Karpas-422 (cell line): ENCODE data around the gene DIPK1C. TPM values are rescaled to one million over a fixed set of nuclear protein-coding genes. Genes with fewer than 3 reads are reported as not detected.

ENCODE experiments used
- DNase-seq: peaks from one replicate; pipeline ENCODE4 v3.0.0-alpha.2; 2015
- H2AFZ ChIP-seq: fragments of 200-600 bp; sonication (generic); 2 replicates; pipeline ENCODE4 v1.6.1; 2014; ENCODE audit warnings: antibody characterized with exemption, low read length, mixed read lengths
- H3K27ac ChIP-seq: fragments of 200-600 bp; sonication (generic); 2 replicates; pipeline ENCODE4 v1.5.1; 2014; ENCODE audit warnings: mild to moderate bottlenecking, low read length, moderate library complexity
- H3K27me3 ChIP-seq: fragments of 200-600 bp; sonication (generic); 2 replicates; pipeline ENCODE4 v1.6.1; 2014; ENCODE audit warnings: low read length, mixed read lengths
- H3K36me3 ChIP-seq: fragments of 200-600 bp; sonication (generic); 2 replicates; pipeline ENCODE4 v1.6.1; 2014; ENCODE audit warnings: low read length, mixed read lengths; ENCODE audit not compliant: insufficient read depth
- H3K4me1 ChIP-seq: fragments of 200-600 bp; sonication (generic); 2 replicates; pipeline ENCODE4 v1.6.1; 2014; ENCODE audit warnings: mild to moderate bottlenecking, low read length, mixed read lengths
- H3K4me2 ChIP-seq: fragments of 200-600 bp; sonication (generic); 2 replicates; pipeline ENCODE4 v1.6.1; 2014; ENCODE audit warnings: low read length, low read depth, mild to moderate bottlenecking; ENCODE audit not compliant: poor library complexity, severe bottlenecking
- H3K4me3 ChIP-seq: fragments of 200-600 bp; sonication (generic); 2 replicates; pipeline ENCODE4 v1.5.1; 2014; ENCODE audit warnings: mild to moderate bottlenecking, antibody characterized with exemption, low read length, mixed read lengths
- H3K79me2 ChIP-seq: fragments of 200-600 bp; sonication (generic); 2 replicates; pipeline ENCODE4 v1.6.1; 2014; ENCODE audit warnings: mild to moderate bottlenecking, low read length, mixed read lengths
- H3K9ac ChIP-seq: fragments of 200-600 bp; sonication (generic); 2 replicates; pipeline ENCODE4 v1.6.0; 2014; ENCODE audit warnings: low read length
- H3K9me2 ChIP-seq: fragments of 200-600 bp; sonication (generic), shearing (Covaris generic); replicated peaks from 2 replicates; pipeline ENCODE4 v1.6.0; 2014; ENCODE audit warnings: mild to moderate bottlenecking, low read length, moderate library complexity; ENCODE audit not compliant: insufficient read depth
- H3K9me3 ChIP-seq: fragments of 300-700, 200-600 bp; sonication (generic); 2 replicates; pipeline ENCODE4 v1.6.1; 2014; ENCODE audit warnings: low read length, mixed read lengths
- H4K20me1 ChIP-seq: fragments of 200-600 bp; sonication (generic); 2 replicates; pipeline ENCODE4 v1.6.1; 2014; ENCODE audit warnings: mild to moderate bottlenecking, antibody characterized with exemption, low read length, low read depth; ENCODE audit not compliant: insufficient read depth
- total RNA-seq: library from RNA; depleted of rRNA; stranded (reverse); fragments of >200 nt; shearing (Covaris generic); gene quantifications from 2 replicates; pipeline ENCODE4 v1.2.3, GENCODE V29; 2014; ENCODE audit warnings: low replicate concordance

The DIPK1C gene
- total RNA-seq, 1 experiment from 2014 or later, result not detected

DNA sequence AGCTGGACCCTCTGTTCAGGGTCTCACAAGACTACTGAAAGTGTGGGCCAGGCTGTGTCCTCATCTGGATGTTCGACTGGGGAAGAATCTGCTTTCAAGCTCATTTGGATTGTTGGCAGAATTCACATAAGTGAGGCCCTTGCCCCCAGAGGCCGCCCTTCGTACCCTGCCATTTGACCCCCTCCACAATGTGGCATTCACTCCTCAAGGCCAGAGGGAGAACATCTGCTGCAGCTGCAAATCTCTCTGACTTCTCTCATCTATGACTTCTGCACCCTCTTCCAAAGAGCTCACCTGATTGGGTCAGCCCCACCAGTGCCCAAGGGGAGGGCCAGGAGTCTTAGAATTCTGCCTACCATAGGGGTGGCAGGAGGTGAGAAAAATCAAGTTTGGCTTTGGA lies 35.2 kb upstream of the DIPK1C start:
- Histone ChIP-seq H3K4me2 (no peak overlapping the region), H3K4me3 (no peak overlapping the region), H3K9me3 (no peaks in the 10 kb centered on the region), H4K20me1 (no peaks in the 10 kb centered on the region), H3K27ac (no peak overlapping the region), H3K9me2 (no peaks in the 10 kb centered on the region), H3K79me2 (peaks cover 11% of the 10 kb centered on the region), H3K4me1 (peaks cover 9% of the 10 kb centered on the region), H3K27me3 (peaks cover 3% of the 10 kb centered on the region; the same call in 1 of the 2 replicates), H2AFZ (no peak overlapping the region), H3K36me3 (no peaks in the 10 kb centered on the region), H3K9ac (no peak overlapping the region)
- DNase-seq, result no peak

DNA sequence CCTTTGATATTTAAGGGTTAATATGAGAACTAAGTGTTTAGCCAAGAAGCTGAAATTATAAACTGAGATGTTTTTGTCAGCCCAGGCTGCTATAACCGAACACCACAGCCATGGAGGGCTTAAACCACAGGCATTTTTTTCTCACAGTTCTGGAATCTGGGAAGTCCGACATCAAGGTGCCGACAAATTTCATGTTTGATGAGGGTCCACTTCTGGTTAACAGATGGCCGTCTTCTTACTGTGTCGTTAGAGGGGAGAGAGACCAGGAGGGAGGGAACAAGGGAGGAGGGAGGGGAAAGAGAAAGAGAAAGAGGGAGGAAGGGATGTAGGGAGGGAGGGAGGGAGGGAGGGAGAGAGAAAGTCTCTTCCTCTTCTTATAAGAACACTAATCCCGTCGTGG lies 32.6 kb upstream of the DIPK1C start:
- H3K9ac ChIP-seq, result no peak overlapping the region
- DNase-seq, result no peak
- H3K9me3 ChIP-seq, result no peaks in the 10 kb centered on the region
- peaks cover 3% of the 10 kb centered on the region; the same call in 1 of the 2 replicates for H3K27me3 ChIP-seq
- no peaks in the 10 kb centered on the region for H3K9me2 ChIP-seq
- H3K4me3 ChIP-seq, result no peak overlapping the region
- no peak overlapping the region for H3K4me2 ChIP-seq
- no peak overlapping the region for H3K27ac ChIP-seq
- no peaks in the 10 kb centered on the region for H4K20me1 ChIP-seq
- H3K4me1 ChIP-seq, result no peaks in the 10 kb centered on the region
- H2AFZ ChIP-seq, result no peak overlapping the region
- no peaks in the 10 kb centered on the region for H3K79me2 ChIP-seq
- H3K36me3 ChIP-seq, result no peaks in the 10 kb centered on the region

DNA sequence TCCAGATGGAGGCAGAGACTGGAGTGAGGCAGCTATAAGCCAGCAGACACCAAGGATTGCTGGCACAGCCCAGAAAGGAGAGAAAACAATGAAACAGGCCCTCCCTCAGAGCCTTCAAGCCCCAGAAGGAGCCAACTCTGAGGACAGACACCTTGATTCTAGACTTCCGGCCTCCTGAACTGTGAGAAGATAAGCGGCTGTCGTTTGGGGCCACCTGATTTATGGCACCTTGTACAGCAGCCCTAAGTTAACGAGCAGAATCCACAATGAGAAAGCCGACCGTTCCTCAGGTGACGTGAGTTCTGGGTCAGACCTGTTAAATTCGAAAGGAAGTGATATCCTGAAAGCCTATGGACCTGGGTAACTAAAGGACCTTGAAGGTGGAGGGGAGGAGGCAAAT lies 31.8 kb upstream of the DIPK1C start:
- Histone ChIP-seq H3K4me2 (no peak overlapping the region), H3K9me2 (no peaks in the 10 kb centered on the region), H3K36me3 (no peaks in the 10 kb centered on the region), H3K4me3 (no peak overlapping the region), H3K27ac (no peak overlapping the region), H4K20me1 (no peaks in the 10 kb centered on the region), H3K9me3 (no peaks in the 10 kb centered on the region), H2AFZ (no peak overlapping the region; the same call in 1 of the 2 replicates), H3K9ac (no peak overlapping the region), H3K4me1 (no peaks in the 10 kb centered on the region), H3K27me3 (peaks cover 3% of the 10 kb centered on the region; the same call in 1 of the 2 replicates), H3K79me2 (no peaks in the 10 kb centered on the region)
- DNase-seq, result no peak

DNA sequence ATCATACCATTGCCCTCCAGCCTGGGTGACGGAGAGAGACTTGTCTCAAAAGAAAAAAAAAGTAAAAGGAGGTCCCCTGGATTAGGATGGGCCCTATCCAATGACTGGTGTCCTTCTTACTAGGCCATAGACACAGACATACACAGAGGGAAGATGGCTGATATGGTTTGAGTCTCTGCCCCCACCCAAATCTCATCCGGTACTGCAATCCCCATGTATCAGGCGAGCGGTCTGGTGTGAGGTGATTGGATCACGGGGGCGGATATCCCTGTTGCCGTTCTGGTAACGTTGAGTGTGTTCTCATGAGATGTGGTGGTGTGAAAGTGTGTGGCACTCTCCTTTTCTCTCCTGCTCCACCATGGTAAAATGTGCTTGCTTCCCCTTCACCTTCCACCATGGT lies 31.2 kb upstream of the DIPK1C start:
- Histone ChIP-seq H3K36me3 (no peaks in the 10 kb centered on the region), H3K4me1 (no peaks in the 10 kb centered on the region), H3K9me3 (no peaks in the 10 kb centered on the region), H3K4me3 (no peak overlapping the region), H3K27me3 (peaks cover 3% of the 10 kb centered on the region; the same call in 1 of the 2 replicates), H3K4me2 (no peak overlapping the region), H2AFZ (no peak overlapping the region; the same call in 1 of the 2 replicates), H3K9me2 (no peaks in the 10 kb centered on the region), H3K27ac (no peak overlapping the region), H3K79me2 (no peaks in the 10 kb centered on the region), H3K9ac (no peak overlapping the region), H4K20me1 (no peaks in the 10 kb centered on the region)
- no peak for DNase-seq

DNA sequence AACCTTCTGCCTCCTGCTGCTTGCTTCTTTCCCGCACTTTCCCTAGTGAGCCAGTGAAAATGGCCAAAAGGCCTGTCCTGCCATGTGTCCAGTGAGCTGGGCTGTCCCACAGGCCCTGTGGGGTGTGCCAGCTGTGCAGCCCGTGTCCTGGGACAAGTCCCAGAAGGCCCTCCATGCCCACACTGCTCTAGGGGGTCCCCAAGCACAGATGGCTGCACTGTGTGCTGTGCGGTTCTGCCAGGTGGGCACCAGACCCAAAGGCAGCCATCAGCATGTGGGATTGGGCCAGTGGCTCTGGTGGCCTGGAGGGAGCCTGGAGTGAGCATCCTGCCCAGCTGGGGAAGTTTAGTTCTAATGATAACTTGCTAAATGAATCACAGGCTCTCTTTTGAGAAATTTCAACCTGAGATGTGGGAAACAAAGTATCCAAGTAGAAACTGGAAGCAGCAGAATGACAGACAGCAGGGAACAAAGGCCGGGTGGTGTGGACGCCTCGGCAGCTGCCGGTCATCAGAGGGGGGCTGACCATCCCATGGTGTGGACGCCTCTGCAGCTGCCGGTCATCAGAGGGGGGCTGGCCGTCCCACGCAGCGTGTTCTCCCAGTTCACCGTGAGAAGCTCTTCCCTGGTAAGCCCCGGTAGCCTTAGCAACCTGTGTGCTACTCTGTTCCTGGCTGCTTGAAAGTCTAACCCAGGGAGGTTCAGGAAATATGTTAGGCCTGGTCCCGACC lies 29.2 kb upstream of the DIPK1C start:
- H3K9ac ChIP-seq, result no peak overlapping the region
- H3K27me3 ChIP-seq, result no peaks in the 10 kb centered on the region
- no peak overlapping the region for H3K4me2 ChIP-seq

DNA sequence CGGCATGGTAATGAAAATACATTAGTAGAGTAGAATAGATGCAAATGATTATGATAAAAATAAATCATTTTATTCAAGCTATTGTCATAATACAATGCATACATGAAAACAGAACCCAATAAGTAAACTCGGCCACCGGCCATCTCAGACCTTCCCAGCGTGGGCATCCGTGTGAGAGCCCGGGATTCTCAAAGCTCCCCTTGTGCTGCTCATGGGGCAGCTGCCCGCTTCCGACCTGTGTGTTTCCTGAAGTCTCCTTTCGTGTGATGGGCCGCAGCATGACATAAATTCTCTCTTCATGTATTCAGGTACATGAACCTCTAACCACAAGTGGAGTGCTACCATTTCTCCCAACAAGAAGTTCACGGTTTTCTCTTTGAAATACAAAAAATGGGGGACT lies 25.6 kb upstream of the DIPK1C start:
- no peak overlapping the region for H3K4me2 ChIP-seq
- H3K9me3 ChIP-seq, result no peaks in the 10 kb centered on the region
- H3K79me2 ChIP-seq, result no peaks in the 10 kb centered on the region
- no peaks in the 10 kb centered on the region for H3K36me3 ChIP-seq
- no peaks in the 10 kb centered on the region for H3K9me2 ChIP-seq
- no peaks in the 10 kb centered on the region for H4K20me1 ChIP-seq
- H3K9ac ChIP-seq, result no peak overlapping the region
- no peak overlapping the region for H3K4me3 ChIP-seq
- H2AFZ ChIP-seq, result no peak overlapping the region
- H3K27ac ChIP-seq, result no peak overlapping the region
- no peak for DNase-seq
- no peaks in the 10 kb centered on the region for H3K4me1 ChIP-seq
- H3K27me3 ChIP-seq, result no peaks in the 10 kb centered on the region

More for the DNA sequence above, 29.2 kb upstream of the DIPK1C start:
- no peak overlapping the region for H2AFZ ChIP-seq
- H4K20me1 ChIP-seq, result no peaks in the 10 kb centered on the region
- H3K9me2 ChIP-seq, result no peaks in the 10 kb centered on the region
- H3K27ac ChIP-seq, result no peak overlapping the region
- H3K9me3 ChIP-seq, result no peaks in the 10 kb centered on the region
- H3K4me3 ChIP-seq, result no peak overlapping the region
- H3K4me1 ChIP-seq, result no peaks in the 10 kb centered on the region
- DNase-seq, result no peak
- H3K79me2 ChIP-seq, result no peaks in the 10 kb centered on the region
- no peaks in the 10 kb centered on the region for H3K36me3 ChIP-seq

DNA sequence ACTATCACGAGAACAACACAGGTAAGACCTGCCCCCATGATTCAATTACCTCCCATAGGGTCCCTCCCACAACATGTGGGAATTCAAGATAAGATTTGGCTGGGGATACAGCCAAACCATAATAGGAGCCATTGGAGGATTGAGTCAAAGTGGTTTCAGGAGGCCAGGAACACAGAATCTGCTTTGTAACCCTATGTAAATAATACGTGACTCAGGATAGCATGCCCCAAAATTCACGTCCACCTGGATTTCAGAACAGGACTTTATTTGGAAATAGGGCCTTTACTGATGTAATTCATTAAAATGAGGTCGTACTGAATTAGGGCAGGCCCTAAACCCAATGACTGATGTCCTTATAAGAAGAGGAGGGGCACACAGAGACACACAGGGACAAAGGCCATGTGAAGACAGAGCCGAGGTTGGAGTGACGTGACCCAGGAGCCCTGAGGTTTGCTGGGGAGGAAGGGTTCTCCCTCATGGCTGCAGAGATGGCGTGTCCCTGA lies 23.1 kb upstream of the DIPK1C start:
- Histone ChIP-seq H3K27ac (no peak overlapping the region), H3K4me2 (no peak overlapping the region), H3K9ac (no peak overlapping the region), H2AFZ (no peak overlapping the region), H3K4me1 (no peaks in the 10 kb centered on the region), H3K27me3 (no peaks in the 10 kb centered on the region), H3K9me3 (no peaks in the 10 kb centered on the region), H3K36me3 (no peaks in the 10 kb centered on the region), H3K9me2 (no peaks in the 10 kb centered on the region), H3K79me2 (no peaks in the 10 kb centered on the region), H4K20me1 (no peaks in the 10 kb centered on the region), H3K4me3 (no peak overlapping the region)
- DNase-seq, result no peak

DNA sequence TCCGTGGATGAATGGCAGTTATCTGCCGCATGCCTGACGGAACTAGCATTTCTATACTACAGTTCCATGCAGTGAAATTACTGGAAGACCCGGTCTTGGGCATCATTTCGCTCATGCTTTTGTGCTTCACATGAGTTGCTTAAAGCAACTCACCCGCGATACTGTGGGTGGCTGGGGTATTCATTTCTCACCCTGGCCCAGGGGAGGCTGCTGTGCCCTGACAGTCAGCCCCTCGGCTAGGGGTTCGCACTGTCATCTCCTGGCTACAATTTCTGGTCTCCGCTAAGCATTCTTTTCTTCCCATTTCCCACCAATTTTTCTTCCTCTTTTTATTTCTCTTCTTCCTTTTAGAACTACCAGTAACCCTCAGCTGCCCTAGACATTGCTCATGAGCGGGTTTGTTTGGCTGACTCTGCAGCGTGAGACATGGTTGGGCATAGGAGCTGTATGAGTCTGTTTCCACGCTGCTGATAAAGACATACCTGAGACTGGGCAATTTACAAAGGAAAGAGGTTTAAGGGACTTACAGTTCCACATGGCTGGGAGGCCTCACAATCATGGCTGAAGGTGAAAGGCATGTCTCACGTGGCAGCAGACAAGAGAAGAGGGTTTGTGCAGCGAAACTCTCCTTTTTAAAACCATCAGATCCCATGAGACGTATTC lies 22.5 kb upstream of the DIPK1C start:
- H4K20me1 ChIP-seq, result no peaks in the 10 kb centered on the region
- no peaks in the 10 kb centered on the region for H3K79me2 ChIP-seq
- no peaks in the 10 kb centered on the region for H3K36me3 ChIP-seq
- H3K9ac ChIP-seq, result no peak overlapping the region
- H3K27me3 ChIP-seq, result no peaks in the 10 kb centered on the region
- H3K4me2 ChIP-seq, result no peak overlapping the region
- H3K4me3 ChIP-seq, result no peak overlapping the region
- no peak overlapping the region for H2AFZ ChIP-seq
- DNase-seq, result no peak
- H3K9me2 ChIP-seq, result no peaks in the 10 kb centered on the region
- H3K4me1 ChIP-seq, result no peaks in the 10 kb centered on the region
- no peaks in the 10 kb centered on the region for H3K9me3 ChIP-seq
- H3K27ac ChIP-seq, result no peak overlapping the region
